ENCODE measurements around the gene COTL1.

The COTL1 gene

DNA sequence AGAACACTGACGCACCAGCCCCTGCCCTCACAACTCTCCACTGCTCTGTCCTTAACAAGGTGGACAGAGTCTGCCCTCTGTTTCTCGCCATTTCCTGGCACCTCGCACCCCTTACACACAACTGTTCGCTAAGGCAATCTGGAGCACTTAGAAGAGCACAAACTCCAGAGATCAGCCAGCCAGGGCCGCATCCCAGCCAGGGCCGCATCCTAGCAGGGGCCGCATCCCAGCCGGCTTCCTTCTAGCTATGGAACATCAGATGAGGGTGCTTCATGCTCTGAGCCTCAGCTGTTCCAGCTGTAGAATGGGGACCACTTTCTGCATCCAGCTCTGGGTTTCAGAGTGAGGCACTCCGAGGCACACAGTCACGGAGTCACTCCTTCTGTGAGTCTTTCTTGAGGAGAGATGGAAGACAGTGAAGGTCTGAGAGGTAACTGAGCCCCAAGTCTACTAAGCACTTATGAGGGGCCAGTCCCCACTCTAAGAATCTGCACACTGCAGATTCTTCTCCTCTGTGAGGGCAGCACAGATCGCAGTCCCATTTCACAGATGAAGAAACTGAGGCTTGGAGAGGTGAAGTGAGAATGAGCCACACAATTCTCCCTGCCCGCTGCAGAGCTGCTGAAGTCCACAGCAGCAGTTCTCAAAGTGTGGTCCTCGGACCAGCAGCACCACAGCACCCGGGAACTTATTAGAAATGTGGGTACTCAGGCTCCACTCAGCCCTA lies 20.9 kb downstream of the COTL1 start:
- no peak for DNase-seq (ENCODE audit: low read depth, low spot score)

DNA sequence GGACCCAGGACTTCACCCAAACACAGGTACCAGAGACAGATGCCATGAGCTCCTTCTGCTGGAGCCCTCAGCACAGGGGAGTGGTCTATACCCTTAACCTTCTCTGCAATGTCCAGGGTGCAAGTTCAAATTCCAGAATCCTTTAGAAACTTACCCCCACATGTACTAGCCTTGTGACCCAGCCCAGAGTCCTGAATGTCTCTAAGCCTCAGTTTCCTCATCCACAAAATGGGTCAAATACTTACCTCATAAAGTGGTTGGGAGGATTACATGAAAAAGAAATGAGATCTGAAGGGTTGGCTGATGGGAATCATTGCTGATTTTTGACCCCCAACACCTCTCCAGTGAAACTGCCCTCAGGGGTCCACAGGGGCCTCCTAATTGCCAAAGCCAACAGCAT lies 21.7 kb downstream of the COTL1 start:
- no peak for DNase-seq (ENCODE audit: low read depth, low spot score)

DNA sequence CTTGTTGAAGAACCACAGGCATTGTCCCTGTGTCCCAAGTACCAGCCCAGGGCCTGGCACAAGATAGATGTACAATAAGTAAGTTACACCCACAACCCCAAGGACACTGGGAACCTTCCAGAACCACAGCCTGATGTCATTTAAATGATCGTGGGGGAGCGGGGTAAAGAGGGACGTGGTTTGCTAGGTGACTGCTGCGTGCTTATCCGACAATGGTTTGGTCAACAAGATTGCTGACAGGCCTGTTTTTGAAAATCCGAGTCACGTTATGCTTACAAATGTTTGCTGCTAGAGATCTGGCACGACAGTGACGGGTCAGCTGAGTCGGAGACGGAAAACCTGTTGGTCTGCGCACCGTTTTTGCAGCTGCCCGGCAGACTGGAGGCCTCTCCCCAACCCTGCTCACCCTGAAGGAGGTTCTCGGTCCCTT lies 22.8 kb downstream of the COTL1 start:
- DNase-seq (ENCODE audit: low read depth, low spot score) = peak; percentile 59

DNA sequence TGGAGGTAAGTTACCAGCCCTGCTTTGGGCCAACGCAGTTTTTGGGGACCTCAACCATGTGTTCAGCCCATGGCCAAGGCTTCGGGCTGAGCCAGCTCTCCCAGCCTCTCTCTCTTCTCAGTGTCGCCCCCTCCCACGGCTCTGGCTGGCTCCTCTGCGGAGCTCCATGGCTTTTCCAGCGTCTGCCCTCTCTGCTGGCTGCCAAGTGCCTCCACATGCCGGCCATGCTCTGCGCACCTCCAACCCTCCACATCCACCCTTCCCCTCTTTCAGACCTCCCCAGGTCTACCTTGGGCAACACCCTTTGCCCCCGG lies 23.2 kb downstream of the COTL1 start:
- no peak for DNase-seq (ENCODE audit: low read depth, low spot score)

- DNase-seq (ENCODE audit: low read depth, low spot score) = peak; percentile 67
These were observed 23.8 kb downstream of the COTL1 start for GRCh38 chr16:84593825-84594724.

DNA sequence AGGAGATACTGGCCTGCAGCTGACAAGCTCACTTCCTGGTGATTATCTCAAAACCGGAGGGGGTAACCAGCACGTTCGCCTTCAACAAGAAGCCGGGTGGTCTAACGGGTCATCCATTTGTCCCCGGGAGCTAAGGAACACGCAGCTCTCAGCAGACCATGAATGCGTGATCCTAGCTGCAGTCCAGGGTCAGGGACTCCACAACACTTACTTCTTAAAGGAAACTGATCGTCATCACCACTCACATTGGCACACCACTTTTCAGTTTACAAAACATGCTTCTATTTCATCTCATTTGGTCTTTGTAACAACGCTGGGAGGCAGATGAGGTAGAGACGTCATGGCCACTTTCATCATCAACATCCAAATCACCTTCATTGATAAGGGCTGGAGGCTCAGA lies 25.2 kb downstream of the COTL1 start:
- DNase-seq (ENCODE audit: low read depth, low spot score) = no peak

GRCh38 chr16:84589975-84590719 lies 27.7 kb downstream of the COTL1 start:
- DNase-seq (ENCODE audit: low read depth, low spot score) = no peak

DNA sequence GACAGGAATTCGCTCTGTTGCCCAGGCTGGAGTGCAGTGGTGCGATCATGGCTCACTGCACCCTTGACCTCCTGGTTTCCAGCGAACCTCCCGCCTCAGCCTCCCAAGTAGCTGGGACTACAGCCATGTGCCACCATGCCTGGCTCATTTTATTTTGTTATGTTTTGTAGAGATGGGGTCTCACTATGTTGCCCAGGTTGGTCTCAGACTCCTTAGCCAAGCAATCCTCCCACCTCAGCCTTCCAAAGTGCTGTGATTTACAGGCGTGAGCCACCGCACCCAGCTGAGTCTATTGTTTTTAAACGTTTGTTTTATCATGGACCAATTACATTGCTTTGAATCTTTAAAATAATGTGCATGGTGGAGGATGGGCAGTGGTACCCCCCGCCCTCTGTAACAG lies 28.9 kb downstream of the COTL1 start:
- DNase-seq (ENCODE audit: low read depth, low spot score) = no peak

- no peak for DNase-seq (ENCODE audit: low read depth, low spot score)
These were observed 32.0 kb downstream of the COTL1 start for GRCh38 chr16:84585886-84586285.

DNA sequence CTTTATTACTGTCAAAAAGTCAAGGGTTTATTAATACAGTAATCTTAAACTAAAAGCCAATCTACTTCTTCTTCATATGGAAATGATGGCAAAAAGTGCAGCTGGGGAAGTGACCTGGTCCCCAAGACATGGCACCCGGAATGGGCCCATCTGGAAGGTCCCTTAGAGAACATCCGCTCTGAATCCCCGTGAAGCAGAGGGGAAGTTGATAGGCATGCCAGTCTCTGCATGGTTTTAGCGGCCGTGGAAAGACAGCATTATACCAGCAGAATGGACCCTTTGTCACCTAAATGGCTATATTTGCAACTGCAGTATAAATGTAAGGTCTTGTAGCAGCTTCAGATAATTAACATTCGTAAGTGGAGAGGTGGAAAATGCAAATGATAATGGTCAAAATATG lies 32.4 kb downstream of the COTL1 start:
- no peak for DNase-seq (ENCODE audit: low read depth, low spot score)

GRCh38 chr16:84584678-84585077 lies 33.2 kb downstream of the COTL1 start:
- no peak for DNase-seq (ENCODE audit: low read depth, low spot score)

GRCh38 chr16:84583995-84584394 lies 33.9 kb downstream of the COTL1 start:
- no peak for DNase-seq (ENCODE audit: low read depth, low spot score)

- peak; percentile 96 for DNase-seq (ENCODE audit: low read depth, low spot score)
These were observed 34.8 kb downstream of the COTL1 start for GRCh38 chr16:84582958-84583516.

- no peak for DNase-seq (ENCODE audit: low read depth, low spot score)
These were observed 36.7 kb downstream of the COTL1 start for GRCh38 chr16:84581158-84581557.

- no peak for DNase-seq (ENCODE audit: low read depth, low spot score)
These were observed 37.9 kb downstream of the COTL1 start for GRCh38 chr16:84579936-84580335.

GRCh38 chr16:84578538-84579126 lies 39.2 kb downstream of the COTL1 start:
- DNase-seq (ENCODE audit: low read depth, low spot score) = no peak

- DNase-seq (ENCODE audit: low read depth, low spot score) = no peak
These were observed 40.7 kb downstream of the COTL1 start for GRCh38 chr16:84577034-84577803.

GRCh38 chr16:84575914-84576313 lies 42.0 kb downstream of the COTL1 start:
- no peak for DNase-seq (ENCODE audit: low read depth, low spot score)

DNA sequence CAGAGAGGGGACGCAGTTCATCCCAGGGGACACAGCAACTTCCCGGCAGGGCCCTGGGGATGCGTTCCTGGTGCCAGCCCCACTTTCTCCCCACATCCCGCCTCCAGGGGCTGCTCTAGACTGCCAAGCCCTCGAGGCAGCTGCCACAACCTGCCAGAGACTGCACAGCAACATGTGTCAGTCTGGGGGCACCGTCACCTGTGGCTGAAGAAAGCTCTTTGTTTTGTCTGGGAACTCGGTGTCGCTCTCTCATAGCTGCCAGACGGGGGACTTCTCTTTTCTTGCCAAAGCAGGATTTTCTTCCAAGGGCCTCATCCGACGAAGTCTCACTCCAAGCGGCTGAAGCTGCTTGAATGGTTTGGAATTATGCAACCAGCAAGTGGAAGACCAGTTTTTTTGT lies 43.7 kb downstream of the COTL1 start:
- peak; percentile 46 for DNase-seq (ENCODE audit: low read depth, low spot score)

GRCh38 chr16:84572096-84572495 lies 45.8 kb downstream of the COTL1 start:
- no peak for DNase-seq (ENCODE audit: low read depth, low spot score)

GRCh38 chr16:84571506-84571905 lies 46.4 kb downstream of the COTL1 start:
- DNase-seq (ENCODE audit: low read depth, low spot score) = no peak

All from astrocyte of the hippocampus (primary cell).